HG03457 (cell line): Measurements from ENCODE around the gene SLC25A34.

Experiments
- ATAC-seq: cut with Tn5 transposase; IDR thresholded peaks from one replicate; pipeline ENCODE4 v1.9.1; 2021; ENCODE audit warnings: moderate number of reproducible peaks; ENCODE audit not compliant: unreplicated experiment

SLC25A34 gene

DNA sequence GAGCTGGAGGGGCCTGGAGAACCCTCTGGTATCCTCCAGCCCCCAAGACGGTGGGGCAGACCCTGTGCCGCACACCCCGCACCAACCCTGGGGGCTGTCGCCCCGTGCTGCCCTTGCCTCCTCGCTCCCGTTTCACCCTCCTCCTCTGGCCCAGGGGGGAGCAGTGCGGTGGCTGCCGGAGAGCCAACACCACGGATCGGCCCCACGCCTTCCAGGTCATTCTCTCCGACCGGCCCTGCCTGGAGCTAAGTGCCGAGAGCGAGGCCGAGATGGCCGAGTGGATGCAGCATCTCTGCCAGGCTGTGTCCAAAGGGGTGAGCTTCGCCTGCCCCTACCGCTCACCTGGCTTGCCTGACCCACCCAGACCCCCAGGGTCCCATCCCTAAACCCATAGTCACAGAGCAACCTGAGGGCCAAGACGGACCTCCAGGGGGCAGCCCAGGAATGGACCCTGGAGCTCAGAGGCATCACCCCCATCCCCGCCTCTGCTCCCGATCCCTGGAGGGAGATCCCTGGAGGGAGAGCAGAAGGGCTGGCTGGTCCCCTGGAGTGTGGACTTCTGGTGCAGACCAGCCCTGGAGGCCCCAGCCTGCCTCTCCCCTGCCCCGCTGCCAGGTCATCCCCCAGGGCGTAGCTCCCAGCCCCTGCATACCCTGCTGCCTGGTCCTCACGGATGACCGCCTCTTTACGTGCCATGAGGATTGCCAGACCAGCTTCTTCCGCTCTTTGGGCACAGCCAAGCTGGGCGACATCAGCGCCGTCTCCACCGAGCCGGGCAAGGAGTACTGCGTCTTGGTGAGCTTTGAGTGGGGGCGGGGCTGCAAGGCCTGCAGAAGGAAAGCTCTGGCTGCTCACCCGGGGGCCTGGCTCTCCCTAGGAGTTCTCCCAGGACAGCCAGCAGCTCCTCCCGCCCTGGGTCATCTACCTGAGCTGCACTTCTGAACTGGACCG, 4.0 kb upstream of the SLC25A34 start:
- ATAC-seq = no peak

DNA sequence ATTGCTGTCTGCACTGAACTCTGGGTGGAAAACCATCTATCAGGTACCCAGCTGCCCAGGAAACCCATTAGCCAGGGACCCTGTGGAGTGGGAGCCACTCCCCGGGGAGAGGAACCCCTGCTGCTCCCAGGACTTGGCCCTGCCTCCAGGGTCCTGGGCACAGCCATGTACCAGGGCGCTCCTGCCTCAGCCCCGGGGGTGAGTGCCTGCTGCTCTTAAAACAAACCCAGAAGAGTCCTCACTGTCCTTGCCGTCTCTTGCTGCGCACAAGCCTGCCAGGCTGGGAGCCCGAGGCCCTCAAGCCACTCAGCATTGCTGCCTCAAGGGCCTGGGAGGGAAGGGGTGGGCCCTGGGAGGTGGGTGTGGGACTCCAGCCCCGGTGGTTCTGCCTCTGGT, 3.4 kb upstream of the SLC25A34 start:
- ATAC-seq = no peak

DNA sequence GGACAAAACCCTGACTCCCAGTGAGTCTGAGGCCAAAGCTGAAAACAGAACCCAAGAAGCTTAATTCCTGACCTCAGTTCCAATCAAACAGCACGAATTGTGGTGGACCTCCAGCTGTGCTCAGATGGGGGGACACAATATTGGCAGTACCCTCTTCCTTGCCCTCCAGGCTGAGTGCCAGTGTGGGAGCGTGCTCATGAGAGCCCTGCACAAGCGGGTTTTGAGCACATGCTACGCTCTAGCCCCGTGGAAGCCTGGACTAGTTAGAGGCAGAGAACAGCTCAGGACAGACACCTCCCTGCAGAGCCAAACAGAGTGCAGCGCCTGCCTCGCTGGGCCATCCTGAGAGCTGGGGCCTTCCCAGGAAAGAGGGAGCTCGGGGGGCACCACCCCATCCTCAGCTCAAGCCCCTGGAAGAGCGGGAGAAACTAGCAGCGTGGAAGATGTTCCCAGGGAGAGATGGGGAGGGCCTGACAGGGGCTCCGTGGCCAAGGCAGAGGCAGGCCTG, 2.8 kb upstream of the SLC25A34 start:
- no peak for ATAC-seq

DNA sequence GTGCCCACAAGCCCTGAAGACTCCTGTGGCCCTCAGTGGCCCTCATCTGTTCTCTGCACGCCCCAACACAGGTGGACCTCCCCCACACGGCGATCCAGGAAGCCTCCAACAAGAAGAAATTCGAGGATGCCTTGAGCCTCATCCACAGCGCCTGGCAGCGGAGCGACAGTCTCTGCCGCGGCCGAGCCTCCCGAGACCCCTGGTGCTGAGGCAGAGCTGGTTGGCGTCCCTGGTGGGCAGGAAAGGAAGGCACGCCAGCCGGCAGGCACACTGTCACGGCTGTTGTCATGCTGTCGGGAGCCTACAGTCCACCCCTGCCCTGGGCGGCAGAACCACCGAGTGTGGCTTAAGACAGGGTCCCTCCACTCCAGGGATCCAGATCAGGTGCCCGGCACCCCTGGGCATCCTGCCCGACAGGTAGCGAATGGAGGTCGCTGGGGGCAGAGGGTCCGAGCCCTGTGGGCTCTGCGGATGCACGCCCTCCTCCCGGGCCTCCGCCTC, 2.3 kb upstream of the SLC25A34 start:
- no peak for ATAC-seq

DNA sequence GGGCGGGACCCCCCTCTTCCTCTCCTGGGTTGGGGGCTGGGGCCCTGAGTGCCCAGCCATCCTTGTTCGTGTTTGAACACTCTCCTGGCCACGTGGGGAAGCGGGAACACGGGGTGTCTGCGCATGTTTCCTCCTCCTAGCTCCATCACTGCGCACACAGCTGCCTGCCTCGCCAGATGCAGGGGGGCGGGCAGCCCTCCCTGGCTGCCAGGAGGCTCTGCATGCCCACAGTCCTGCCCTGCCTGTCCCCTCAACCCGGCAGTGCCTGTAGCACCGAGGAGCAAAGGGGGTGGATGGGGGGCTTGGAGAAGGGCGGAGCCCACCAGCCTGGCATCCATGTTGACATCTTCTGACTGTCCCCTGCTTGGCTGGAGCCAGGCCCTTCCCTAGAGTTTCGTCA, 1.8 kb upstream of the SLC25A34 start:
- ATAC-seq = no peak

DNA sequence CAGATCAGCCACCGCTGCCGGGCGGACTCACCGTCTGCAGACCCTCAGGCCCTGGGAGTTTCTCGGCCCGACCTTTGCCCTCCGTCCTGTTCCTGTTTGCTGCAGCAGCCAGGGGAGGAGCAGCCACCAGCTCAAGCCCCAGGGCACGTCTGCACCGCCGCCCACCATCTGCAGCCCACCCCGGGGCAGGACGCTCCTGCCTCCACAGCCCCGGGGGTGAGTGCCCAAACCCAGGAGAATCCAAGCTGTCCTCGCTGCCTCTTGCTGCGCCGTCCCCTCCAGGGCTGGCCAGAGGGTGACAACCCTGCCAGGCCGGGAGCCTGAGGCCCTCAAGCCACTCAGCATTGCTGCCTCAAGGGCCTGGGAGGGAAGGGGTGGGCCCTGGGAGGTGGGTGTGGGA, 1.2 kb upstream of the SLC25A34 start:
- no peak for ATAC-seq

DNA sequence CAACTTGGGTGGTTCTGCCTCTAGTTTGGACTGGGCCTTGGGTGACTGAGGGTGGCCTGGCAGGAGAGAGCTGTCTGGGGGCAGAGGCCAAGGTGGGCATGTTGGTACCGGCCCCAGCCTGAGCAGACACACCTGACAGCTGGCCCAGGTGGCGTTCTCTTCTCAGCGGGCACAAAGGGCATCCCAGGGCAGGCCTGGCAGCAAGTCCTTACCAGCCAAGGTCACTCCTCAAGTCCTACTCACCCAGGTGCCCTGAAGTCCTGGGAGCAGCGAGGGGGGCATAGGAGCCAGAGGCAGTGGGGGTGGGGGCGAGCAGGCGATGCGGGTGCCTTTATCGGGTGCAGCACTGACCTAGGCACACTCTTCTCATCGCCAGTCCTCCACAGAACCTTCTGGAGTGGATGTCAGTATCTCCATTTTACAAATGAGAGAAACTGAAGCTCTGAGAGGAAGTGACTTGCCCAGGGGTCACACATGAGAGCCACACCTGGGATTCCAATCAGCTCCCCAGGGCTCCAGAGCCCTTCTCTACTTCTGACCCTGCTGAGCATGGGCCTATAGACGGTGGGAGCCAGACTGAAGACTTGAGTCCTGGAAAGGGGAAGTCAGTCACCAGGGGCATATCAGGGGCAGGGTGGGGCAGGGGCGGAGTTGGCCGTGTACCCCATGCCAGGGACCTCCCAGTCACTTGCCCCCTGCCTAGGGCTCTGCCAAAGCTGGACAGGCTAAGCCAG, 587 bp upstream of the SLC25A34 start:
- no peak for ATAC-seq

DNA sequence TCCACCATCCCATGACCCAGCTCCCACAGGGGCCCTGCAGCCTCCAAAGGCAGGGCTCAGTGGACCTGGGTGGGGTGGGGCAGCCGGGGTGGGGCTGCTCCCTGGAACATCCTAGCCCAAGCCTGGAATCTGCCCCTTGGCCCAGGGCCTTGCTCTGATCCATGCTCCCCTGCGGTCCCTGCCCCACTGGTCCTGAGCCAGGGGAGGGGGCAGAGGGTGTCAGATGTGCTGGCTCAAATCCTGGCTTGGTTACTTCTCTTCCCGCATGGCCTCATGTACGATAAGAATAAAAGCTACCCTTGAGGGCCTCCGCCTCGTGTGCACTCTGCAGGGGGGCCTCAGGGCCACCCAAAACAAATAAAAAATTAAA, 819 bp downstream of the SLC25A34 start:
- ATAC-seq = no peak

DNA sequence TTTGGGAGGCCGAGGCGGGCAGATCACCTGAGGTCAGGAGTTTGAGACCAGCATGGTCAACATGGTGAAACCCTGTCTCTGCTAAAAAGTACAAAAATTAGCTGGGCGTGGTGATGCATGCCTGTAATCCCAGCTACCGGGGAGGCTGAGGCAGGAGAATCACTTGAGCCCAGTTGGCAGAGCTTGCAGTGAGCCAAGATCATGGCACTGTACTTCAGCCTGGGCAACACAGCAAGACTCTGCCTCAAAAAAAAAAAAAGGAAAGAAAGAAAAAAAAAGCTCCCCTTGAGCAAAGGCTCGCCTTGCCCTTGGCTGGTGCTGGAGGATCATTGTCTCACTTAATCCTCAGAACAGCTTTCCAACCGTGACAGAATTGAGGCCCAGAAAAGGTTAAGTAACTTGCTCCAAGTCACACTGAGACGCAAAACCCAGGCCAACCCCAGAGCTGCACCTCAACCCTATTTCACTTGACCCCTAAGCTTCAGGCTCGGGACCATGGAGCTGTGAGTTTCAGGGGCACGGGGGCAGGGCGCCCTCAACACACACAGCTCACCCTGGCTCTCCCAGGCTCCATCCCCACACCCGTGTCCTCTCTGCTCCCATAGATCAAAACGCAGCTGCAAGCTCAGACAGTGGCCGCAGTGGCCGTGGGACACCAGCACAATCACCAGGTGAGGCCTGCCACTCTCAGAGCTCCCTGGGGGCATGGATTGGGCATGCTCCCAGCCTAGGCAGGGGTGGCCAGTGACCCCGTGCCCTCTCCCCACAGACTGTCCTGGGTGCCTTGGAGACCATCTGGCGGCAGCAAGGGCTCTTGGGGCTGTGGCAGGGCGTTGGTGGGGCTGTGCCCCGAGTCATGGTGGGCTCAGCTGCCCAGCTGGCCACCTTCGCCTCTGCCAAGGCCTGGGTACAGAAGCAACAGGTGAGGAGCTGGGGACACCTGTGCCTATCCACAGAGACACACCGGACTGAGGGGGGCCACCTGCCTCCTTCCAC, 1.6 kb downstream of the SLC25A34 start:
- ATAC-seq = no peak

DNA sequence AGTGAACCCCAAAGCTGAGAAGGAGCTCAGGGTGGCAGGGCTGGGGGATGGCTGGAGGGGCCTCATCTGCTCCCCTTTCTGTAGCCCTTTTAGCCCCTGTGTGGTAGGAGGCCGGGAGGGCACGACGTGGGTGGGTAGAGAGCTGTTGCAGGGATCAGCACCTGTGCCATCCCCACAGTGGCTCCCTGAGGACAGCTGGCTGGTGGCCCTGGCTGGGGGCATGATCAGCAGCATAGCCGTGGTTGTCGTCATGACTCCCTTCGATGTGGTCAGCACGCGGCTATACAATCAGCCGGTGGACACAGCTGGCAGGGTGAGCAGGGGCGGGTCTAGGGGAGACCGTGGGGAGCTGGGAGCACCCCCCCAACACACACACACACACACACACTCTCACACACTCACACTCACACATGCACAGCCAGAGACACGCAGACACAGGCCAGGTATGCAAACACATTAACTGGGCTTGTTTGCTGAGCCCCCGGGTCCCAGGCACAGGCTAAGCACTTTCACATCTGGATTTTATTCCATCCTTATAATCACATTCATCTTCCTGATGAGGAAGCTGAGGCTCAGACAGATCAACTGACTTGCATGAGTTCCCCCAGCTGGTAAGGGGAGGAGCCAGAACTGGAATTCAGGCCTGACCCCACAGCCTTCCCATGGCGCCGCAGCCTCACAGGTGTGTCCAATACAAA, 2.5 kb downstream of the SLC25A34 start:
- no peak for ATAC-seq

DNA sequence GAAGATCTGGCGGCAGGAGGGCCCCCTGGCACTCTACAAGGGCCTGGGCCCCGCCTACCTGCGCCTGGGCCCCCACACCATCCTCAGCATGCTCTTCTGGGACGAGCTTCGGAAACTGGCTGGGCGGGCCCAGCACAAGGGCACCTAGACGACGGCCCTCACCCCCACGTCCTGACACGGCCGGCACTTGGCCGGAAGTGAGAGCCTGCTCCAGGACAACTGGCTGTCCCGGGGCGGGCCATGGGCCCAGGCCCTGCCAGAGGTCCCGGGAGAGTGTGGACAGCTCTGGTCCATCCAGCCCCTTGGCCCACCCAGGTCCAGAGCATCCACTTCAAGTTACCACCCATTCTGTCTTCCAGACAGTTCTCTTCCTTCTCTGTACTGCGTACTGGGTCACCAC, 3.2 kb downstream of the SLC25A34 start:
- no peak for ATAC-seq

DNA sequence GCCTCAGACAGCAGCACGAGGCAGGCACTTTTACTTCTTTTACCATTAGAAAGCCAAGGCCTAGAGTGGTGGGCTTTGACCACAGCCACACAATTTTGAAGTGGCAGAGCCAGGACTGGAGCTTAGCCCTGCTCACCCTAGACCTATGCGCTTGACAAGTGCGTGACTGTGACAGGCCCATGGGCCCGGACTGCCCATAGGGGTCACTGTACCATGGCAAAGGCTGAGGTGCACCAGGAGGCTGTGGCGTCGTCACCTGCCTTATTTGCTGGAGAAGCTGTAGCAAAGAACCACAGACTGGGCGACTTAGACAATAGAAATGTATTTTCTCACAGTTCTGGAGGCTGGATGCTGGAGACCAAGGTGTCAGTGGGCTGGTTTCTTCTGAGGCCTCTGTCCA, 3.7 kb downstream of the SLC25A34 start:
- ATAC-seq = no peak

DNA sequence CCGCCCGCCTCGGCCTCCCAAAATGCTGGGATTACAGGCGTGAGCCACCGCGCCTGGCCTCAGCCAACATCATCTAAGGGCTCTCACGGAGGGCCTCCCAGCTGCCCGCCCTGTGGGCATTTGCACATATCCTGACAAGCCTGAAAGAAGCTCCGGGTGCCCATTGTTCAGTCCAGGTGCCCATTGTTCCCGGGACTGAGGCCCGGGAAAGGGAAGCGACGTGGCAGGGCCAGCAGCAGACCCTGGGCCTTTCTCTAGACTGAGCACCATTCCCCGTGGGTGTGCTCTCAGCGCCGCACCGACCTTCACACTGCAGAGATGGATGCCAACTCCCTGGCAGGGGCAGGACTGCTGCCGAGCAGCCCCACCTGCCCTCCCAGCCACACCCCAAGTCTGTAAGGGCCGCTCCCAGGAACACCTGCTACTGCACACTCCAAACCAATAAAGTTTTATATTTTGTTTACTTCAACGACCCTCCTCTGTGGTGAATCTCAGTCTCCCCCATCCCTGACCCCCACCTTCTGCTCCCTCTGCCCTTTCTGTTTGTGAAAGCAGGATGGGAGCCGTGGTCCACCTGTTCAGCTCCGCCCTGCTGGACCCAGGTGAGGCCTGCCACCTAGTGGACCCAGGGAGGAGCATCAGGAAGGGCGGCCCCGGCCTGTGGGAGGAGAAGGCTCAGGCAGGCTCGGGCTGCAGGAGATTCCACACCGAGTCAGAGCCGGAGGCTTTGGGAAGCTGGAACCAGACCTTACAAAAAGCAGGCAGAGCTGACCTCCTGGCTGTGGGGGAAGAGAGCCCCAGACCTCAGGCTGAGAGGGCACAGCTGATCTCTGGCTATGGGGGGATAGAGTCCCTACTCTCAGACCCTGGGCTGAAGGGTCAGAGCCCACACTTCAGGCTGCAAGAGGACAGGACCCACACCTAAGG, 5.1 kb downstream of the SLC25A34 start:
- no peak for ATAC-seq

DNA sequence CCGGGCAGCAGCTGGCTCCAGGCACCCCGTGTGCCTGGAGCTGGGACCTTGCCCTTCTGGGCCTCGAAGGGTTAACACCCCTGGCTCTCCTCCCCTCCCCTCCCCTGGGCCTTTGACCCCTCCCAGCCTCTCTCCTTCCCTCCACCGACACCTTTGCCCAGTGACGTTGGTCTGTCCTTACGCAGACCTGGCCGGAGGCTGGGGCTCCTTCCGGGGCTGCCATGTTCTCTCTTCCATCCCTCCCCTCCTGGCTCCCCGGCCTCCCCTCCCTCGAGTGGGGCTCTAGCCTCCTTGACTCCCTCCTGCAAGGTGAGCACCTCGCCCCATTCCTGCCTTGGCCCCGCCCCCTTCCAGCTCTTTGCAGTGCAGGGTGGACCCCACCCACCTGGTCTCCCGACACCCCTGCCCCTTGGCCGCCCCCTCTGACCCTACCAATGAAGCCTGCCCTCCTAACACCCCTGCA, 6.3 kb downstream of the SLC25A34 start, which contains the start of gene TMEM82:
TMEM82 (plus strand) TSS at position 161 of the 463 bp plus-strand sequence; CDS start at position 222, 61 bp downstream.
- ATAC-seq = no peak

DNA sequence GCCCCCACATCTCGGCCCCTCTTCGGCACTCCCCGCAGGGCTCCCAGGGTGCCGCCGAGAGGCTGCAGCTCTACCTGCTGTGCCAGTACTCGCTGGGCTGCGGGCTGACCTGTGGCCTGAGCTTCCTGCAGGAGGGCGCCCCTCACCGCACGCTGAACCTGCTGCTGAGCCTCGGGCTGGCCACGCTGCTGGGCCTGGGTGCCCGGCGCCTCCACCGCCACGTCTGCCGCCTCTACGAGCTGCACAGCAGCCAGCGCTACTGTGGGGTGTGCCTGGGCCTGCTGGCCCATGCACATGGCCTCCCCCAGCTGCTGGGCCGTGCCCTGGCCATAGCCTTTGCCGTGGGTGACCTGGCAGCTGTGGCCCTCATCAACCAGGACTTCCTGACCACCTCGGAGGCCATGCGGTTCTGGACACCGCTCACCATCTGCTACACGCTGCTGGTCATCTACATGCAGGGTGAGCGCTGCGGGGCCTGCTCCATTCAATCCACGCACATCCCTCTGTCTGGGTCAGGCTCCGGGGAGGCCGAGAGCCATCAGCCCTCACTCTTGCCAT, 8.1 kb downstream of the SLC25A34 start:
- no peak for ATAC-seq

DNA sequence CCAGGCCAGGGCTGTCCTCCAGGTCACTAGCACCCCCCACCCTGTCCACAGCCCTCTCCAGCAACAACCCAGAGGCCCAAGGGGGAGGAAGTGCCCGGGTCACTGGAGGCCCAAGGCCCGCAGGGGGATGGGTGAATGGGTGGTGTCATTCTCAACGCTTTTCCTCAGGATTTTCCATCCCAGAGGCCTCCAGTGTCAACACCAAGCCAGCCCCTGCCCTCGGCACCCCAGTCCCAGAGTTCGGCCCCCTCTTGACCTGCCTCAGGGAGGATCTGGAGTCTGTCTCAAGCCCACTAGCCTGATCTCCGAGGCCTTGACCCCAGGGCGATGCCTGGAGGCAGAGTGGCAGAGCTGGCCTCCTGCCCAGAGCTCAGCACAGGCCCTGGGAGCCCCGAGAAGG, 11.3 kb downstream of the SLC25A34 start:
- ATAC-seq = no peak

DNA sequence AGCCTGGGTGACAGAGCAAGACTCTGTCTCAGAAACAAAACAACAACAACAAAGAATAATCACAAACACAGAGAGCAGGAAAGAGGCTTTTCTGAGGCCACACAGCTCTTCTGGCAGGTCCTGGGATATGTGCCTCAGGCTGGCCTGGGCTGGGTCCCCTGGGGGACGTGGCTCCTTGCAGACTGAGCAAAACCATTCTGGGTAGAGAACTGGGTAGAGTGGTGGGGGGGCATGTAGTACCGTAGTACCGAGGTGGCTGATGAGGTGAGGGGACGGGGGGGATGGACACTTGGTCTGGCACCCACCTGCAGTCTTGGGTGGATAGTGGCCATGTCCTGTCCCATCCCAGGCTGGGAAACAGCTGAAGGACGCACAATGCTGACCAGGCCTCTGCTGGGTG, 12.2 kb downstream of the SLC25A34 start:
- no peak for ATAC-seq

DNA sequence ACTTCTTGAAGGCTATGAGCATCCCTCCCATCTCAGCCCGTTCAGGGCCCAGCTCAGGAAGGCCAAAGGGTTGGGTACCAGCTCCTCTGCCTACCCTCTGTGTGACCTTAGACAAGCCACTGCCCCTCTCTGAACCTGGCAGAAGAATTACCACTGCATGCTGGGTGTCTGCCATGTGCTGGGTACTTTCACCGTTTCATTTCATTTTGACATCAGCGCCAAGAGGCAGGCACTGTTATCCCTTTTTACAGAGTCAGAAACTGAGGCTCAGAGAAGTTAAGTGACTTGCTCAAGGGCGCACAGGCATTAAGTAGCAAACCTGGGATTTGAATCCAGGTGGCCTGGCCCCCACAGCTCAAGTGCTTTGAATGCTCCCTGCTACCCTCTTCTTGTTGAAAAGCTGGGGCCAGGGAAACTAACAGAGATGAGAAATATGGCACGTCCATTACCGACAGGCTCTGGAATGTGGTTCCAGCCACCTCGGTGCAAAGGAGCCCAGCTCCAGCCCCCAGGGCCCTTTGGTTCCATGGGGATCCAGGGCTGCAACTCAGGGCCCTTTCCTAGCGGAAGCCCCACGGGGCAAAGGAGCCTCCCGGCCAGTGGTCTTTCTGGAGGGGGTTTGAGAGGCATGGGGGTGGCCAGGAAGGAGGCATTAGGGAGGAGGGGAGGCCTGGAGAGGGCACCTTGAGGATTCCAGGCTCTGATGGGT, 12.8 kb downstream of the SLC25A34 start:
- ATAC-seq = no peak
